HCT116 (cell line): ENCODE data around the gene GRIN3B. TPM values are rescaled to one million over a fixed set of nuclear protein-coding genes. Genes with fewer than 3 reads are reported as not detected.
A peak's percentile ranks its signal among the peaks of the same experiment; 100 is the strongest.

ENCODE experiments used
- ATAC-seq: fragments of 200-7000 bp; cut with Tn5 transposase; 2 replicates; pipeline ENCODE4 v1.9.1; 2020; ENCODE audit warnings: mild to moderate bottlenecking, moderate library complexity
- BruUV-seq: library from RNA; stranded (reverse); fragments of 400-500 nt; replicated peaks from 2 replicates; lab custom pipeline; 2021; lab: Mats Ljungman, UMichigan
- CTCF ChIA-PET: fragments of 300-600 bp; sonication (Branson Sonifier 250); formaldehyde crosslinking; loops from one replicate; lab custom pipeline; 2021; ENCODE audit warnings: antibody characterized with exemption; lab: Charles Lee
- POLR2A ChIA-PET: fragments of 300-600, 350-600 bp; sonication (Branson Sonifier 250); formaldehyde crosslinking; loops from one replicate; lab custom pipeline; 2021; ENCODE audit warnings: antibody characterized with exemption; lab: Charles Lee
- RAD21 ChIA-PET, 2 experiments: fragments of 300-600 bp; sonication (Branson Sonifier 250); formaldehyde crosslinking; loops; one replicate each; lab custom pipeline; 2023; ENCODE audit warnings: low total read pairs in 2 of 2; ENCODE audit not compliant: uncharacterized antibody in 2 of 2, unreplicated experiment in 2 of 2, low non-redundant PET in 1 of 2; lab: Charles Lee
- DNase-seq: peaks from one replicate; pipeline ENCODE4 v3.0.0-alpha.2; 2010; ENCODE audit warnings: low read depth, low spot score
- H2AFZ ChIP-seq: fragments of 200-600 bp; shearing (Covaris generic), sonication (generic); 2 replicates; pipeline ENCODE4 v1.6.1; 2017; ENCODE audit warnings: low read depth, mixed run types, mixed read lengths, antibody characterized with exemption, low read length; ENCODE audit not compliant: poor library complexity, severe bottlenecking
- H3K27ac ChIP-seq: 2 replicates; pipeline ENCODE4 v1.5.1; 2012; ENCODE audit warnings: low read depth, low read length
- H3K27me3 ChIP-seq: fragments of 200-600 bp; sonication (generic); 2 replicates; pipeline ENCODE4 v1.6.1; 2016; ENCODE audit warnings: mixed run types, low read length, mixed read lengths; ENCODE audit not compliant: insufficient read depth
- H3K36me3 ChIP-seq, 2 experiments: fragments of 200-500 bp in 1 of 2; fragments of 200-600 bp in 1 of 2; sonication (Bioruptor generic) in 1 of 2; sonication (generic) in 1 of 2; 2 replicates each; pipeline versions ENCODE4 v1.5.1 to v1.6.1; 2014 to 2016; ENCODE audit warnings: low read length in 2 of 2, inconsistent platforms in 1 of 2, mixed read lengths in 1 of 2, mixed run types in 1 of 2; ENCODE audit not compliant: insufficient read depth in 2 of 2, control insufficient read depth in 1 of 2
- H3K4me1 ChIP-seq, 2 experiments: fragments of 200-600 bp in 1 of 2; sonication (generic) in 1 of 2; 2 replicates each; pipeline versions ENCODE4 v1.5.1 to v1.6.1; 2012 to 2017; ENCODE audit warnings: low read length in 2 of 2, inconsistent platforms in 1 of 2, mild to moderate bottlenecking in 1 of 2, mixed read lengths in 1 of 2, mixed run types in 1 of 2, moderate library complexity in 1 of 2; ENCODE audit not compliant: insufficient read depth in 2 of 2, control insufficient read depth in 1 of 2
- H3K4me2 ChIP-seq: fragments of 200-600 bp; sonication (generic); 2 replicates; pipeline ENCODE4 v1.6.1; 2017; ENCODE audit warnings: mixed run types, low read length, mixed read lengths
- H3K4me3 ChIP-seq, 2 experiments: fragments of 200-600 bp in 1 of 2; sonication (generic) in 1 of 2; replicated peaks in 1 of 2; 2 replicates each; pipeline ENCODE4 v1.5.1; 2011 to 2016; ENCODE audit warnings: low read length in 2 of 2, control low read depth in 1 of 2, low read depth in 1 of 2, mild to moderate bottlenecking in 1 of 2, mixed read lengths in 1 of 2, mixed run types in 1 of 2
- H3K79me2 ChIP-seq: fragments of 200-600 bp; sonication (generic); 2 replicates; pipeline ENCODE4 v1.6.1; 2017; ENCODE audit warnings: mild to moderate bottlenecking, mixed run types, low read length, moderate library complexity, mixed read lengths; ENCODE audit not compliant: insufficient read depth
- H3K9ac ChIP-seq: fragments of 200-600 bp; sonication (generic); 2 replicates; pipeline ENCODE4 v1.6.1; 2016; ENCODE audit warnings: low read length, mixed read lengths
- H3K9me2 ChIP-seq: fragments of 200-600 bp; sonication (generic), shearing (Covaris generic); 2 replicates; pipeline ENCODE4 v1.6.1; 2017; ENCODE audit warnings: mixed run types, mild to moderate bottlenecking, moderate library complexity; ENCODE audit not compliant: insufficient read depth
- H3K9me3 ChIP-seq, 2 experiments: fragments of 200-500 bp in 1 of 2; fragments of 200-600 bp in 1 of 2; sonication (Bioruptor generic) in 1 of 2; sonication (generic) in 1 of 2; 2 replicates each; pipeline ENCODE4 v1.6.1; 2014 to 2017; ENCODE audit warnings: low read length in 2 of 2, mixed read lengths in 2 of 2, inconsistent platforms in 1 of 2, low read depth in 1 of 2, mild to moderate bottlenecking in 1 of 2, mixed run types in 1 of 2, moderate library complexity in 1 of 2; ENCODE audit not compliant: control insufficient read depth in 1 of 2, insufficient read depth in 1 of 2
- H4K20me1 ChIP-seq: fragments of 200-600 bp; sonication (generic), shearing (Covaris generic); 2 replicates; pipeline ENCODE4 v1.6.1; 2017; ENCODE audit warnings: mixed run types, mild to moderate bottlenecking, moderate library complexity; ENCODE audit not compliant: insufficient read depth
- EZH2 ChIP-seq: fragments of 200-600 bp; sonication (generic); IDR thresholded peaks from 2 replicates; pipeline ENCODE4 v1.6.1; 2017; ENCODE audit warnings: antibody characterized with exemption, mixed run types
- ZNF274 ChIP-seq: fragments of 200-500 bp; sonication (Bioruptor generic); IDR thresholded peaks from 2 replicates; pipeline ENCODE4 v1.6.1; 2014; ENCODE audit warnings: mild to moderate bottlenecking, low read depth, low read length, inconsistent platforms
- intact Hi-C: fragments of 100-400 bp; cut with micrococcal nuclease; formaldehyde crosslinking; loops from 2 replicates; pipeline ENCODE4 v1.10.0; 2022
- total RNA-seq: library from RNA; stranded (reverse); gene quantifications from one replicate; pipeline ENCODE4 v1.2.1, GENCODE V29; 2021; ENCODE audit not compliant: unreplicated experiment
- TF ChIP-seq, protein P1 (sequence below), 3 experiments: fragments of 200-600 bp in 1 of 3; sonication (generic) in 1 of 3; IDR thresholded peaks in 2 of 3; conservative IDR thresholded peaks in 1 of 3; 2 replicates each; pipeline ENCODE4 v1.5.1; 2012 to 2017; ENCODE audit warnings: low read depth in 2 of 3, low read length in 2 of 3, antibody characterized with exemption in 1 of 3, borderline replicate concordance in 1 of 3, control low read depth in 1 of 3, mild to moderate bottlenecking in 1 of 3, mixed read lengths in 1 of 3, mixed run types in 1 of 3, moderate library complexity in 1 of 3; ENCODE audit not compliant: insufficient read depth in 1 of 3

GRIN3B gene
- total RNA-seq, 1 experiment from 2014 or later = 0.69 TPM

- peaks cover under 1% of the 10 kb centered on the region in 2 experiments; a peak in 2 of 4 replicates for H3K4me1 ChIP-seq
- no peaks in the 10 kb centered on the region for H3K79me2 ChIP-seq
- DNase-seq = no peak
- no peaks in the 10 kb centered on the region for H4K20me1 ChIP-seq
- intact Hi-C loops = no loop called here
- no peak for ATAC-seq
- ChIA-PET CTCF (no interaction called here), POLR2A (no interaction called here), RAD21 (no interaction called here)
- no TSS peak for BruUV-seq
- TF ChIP-seq, protein P1, sequence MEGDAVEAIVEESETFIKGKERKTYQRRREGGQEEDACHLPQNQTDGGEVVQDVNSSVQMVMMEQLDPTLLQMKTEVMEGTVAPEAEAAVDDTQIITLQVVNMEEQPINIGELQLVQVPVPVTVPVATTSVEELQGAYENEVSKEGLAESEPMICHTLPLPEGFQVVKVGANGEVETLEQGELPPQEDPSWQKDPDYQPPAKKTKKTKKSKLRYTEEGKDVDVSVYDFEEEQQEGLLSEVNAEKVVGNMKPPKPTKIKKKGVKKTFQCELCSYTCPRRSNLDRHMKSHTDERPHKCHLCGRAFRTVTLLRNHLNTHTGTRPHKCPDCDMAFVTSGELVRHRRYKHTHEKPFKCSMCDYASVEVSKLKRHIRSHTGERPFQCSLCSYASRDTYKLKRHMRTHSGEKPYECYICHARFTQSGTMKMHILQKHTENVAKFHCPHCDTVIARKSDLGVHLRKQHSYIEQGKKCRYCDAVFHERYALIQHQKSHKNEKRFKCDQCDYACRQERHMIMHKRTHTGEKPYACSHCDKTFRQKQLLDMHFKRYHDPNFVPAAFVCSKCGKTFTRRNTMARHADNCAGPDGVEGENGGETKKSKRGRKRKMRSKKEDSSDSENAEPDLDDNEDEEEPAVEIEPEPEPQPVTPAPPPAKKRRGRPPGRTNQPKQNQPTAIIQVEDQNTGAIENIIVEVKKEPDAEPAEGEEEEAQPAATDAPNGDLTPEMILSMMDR (IDR thresholded peaks at IDR 0.05 in 2 of 3, conservative IDR thresholded peaks at IDR 0.05 in 1 of 3; ENCODE audit: borderline replicate concordance in 1 of 3, insufficient read depth in 1 of 3, low read depth in 2 of 3, low read length in 2 of 3) = 0 out of 6 replicates have a peak, but pooled peaks of 1 of the 3 experiments have one; percentile 7
- no peak for TF ChIP-seq EZH2
- H3K4me2 ChIP-seq = no peak overlapping the region
- no peak overlapping the region for H3K9ac ChIP-seq
- H3K27me3 ChIP-seq = no peaks in the 10 kb centered on the region
- no peak overlapping the region for H3K4me3 ChIP-seq
- no peak overlapping the region for H2AFZ ChIP-seq
- H3K9me3 ChIP-seq = no peaks in the 10 kb centered on the region
- H3K9me2 ChIP-seq = no peaks in the 10 kb centered on the region
- no peak overlapping the region for H3K27ac ChIP-seq
- H3K36me3 ChIP-seq = no peaks in the 10 kb centered on the region; a peak in 2 of 4 replicates
These were observed 6.6 kb downstream of the GRIN3B start for GRCh38 chr19:1006711-1007398.

DNA sequence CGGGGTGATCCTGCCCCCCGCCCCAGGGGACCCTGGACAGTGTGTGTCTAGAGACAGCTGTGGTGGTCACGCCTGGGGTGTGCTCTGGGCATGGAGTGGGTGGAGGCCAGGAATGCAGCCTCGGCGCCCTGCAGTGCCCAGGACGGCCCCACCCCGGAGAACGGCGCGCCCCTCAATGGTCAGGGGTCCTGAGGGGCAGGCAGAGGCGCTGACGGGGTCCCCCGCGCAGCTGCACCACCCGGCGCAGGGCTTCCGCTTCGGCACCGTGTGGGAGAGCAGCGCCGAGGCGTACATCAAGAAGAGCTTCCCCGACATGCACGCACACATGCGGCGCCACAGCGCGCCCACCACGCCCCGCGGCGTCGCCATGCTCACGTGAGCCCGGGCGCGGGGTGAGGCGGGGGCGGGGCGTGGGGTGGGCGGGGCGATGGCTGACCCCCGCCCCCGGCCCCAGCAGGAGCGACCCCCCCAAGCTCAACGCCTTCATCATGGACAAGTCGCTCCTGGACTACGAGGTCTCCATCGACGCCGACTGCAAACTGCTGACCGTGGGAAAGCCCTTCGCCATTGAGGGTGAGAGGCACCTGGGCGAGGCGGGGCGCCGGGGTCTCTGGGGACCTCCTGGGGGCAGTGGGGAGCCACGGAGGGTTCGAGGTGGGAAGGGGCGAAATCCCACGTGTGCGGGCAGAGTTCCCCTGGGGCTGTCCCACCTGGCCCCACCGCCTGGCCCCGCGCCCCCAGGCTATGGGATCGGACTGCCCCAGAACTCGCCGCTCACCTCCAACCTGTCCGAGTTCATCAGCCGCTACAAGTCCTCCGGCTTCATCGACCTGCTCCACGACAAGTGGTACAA lies 7.4 kb downstream of the GRIN3B start:
- TF ChIP-seq ZNF274 = no peak
- TF ChIP-seq, protein P1 (IDR thresholded peaks at IDR 0.05 in 2 of 3, conservative IDR thresholded peaks at IDR 0.05 in 1 of 3; ENCODE audit: borderline replicate concordance in 1 of 3, insufficient read depth in 1 of 3, low read depth in 2 of 3, low read length in 2 of 3) = no peak
- TF ChIP-seq, all 23 proteins: peak for 0
- ChIA-PET RAD21 (no interaction called here), POLR2A (no interaction called here), CTCF (interaction anchor here (0.6 kb wide), 1 partner anchor 57 kb away, joined by 3 read pairs; no protein-coding TSS in a partner anchor)
- no peaks in the 10 kb centered on the region for H3K4me1 ChIP-seq
- no peaks in the 10 kb centered on the region; the same call in 1 of the 2 replicates for H3K79me2 ChIP-seq
- H4K20me1 ChIP-seq = no peaks in the 10 kb centered on the region
- no peak for DNase-seq
- no peak overlapping the region for H3K4me3 ChIP-seq
- no peaks in the 10 kb centered on the region for H3K9me3 ChIP-seq
- H2AFZ ChIP-seq = no peak overlapping the region
- intact Hi-C loops = no loop called here
- H3K4me2 ChIP-seq = no peak overlapping the region
- BruUV-seq = no TSS peak
- no peak overlapping the region for H3K27ac ChIP-seq
- no peaks in the 10 kb centered on the region; a peak in 2 of 4 replicates for H3K36me3 ChIP-seq
- ATAC-seq = 0 out of 2 replicates have a peak, but pooled peaks have one; percentile 8
- H3K27me3 ChIP-seq = no peaks in the 10 kb centered on the region
- no peaks in the 10 kb centered on the region for H3K9me2 ChIP-seq
- no peak overlapping the region for H3K9ac ChIP-seq
